ENCODE measurements around the gene SLC51A.

SLC51A gene

GRCh38 chr3:196217307-196218154, 1.2 kb downstream of the SLC51A start:
- DNase-seq: no peak

DNA sequence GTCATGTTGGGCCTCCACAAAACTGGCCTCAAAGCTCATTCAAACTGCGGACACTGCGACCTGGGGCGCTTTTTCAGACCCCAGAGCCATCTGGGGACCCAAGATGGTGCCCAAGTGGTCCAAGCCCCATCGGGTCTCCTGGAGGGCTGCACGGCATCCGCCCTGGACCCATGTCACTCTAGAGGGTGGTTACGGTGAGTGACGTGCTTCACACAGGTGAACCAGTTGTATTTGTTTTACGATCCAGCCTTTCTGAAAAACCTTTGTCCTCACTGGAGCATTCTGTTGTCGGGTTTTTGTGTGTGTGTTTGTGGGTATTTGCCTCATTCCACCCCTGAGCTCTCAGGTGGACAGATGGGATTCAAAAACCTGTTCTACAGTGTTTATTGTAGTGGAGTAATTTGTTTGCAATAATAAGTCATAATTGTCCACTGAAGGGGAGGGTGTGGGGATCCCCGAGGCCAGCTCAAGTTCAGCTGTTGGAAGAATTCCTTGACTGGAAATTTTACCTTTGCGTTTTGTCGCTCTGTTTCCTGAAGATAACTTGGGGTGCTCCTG, 1.9 kb downstream of the SLC51A start:
- DNase-seq: peak in 1 of 3 experiments; percentile 45

DNA sequence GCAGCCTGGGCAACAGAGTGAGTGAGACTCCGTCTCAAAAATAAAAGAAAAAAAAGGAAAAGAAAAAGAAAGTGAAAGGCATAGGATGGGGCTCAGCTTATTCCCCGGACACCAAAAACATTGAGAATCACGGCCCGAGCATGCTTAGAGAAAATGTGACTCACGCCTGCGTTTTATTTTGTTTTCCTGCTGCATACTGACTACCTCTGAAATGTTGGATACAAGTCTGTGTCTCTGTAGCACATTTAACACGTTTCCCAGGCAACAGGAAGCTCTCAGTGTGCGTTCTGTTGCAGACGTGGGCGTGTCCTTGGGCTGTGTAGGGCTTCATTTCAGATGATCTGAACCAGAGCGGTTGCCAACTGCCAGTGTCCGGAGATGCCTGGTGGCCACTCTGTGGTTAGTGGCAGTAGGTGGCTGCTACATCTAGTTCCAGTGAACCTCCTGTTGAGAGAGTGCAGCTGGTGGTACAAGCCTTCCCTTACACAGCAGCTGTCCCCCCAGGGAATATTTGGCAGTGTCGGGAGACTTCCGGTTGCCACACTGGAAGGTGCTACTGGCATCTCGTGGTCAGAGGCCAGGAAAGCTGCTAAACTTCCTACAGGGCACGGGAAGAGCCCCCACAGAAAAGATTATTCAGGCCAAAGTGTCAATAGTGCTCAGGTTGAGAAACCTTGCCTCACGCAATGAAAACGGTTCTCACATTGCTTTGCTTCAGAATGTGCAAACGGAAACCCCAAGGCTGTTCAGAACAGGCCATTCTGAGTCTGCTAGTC, 3.0 kb downstream of the SLC51A start:
- DNase-seq: peak; percentile 56 to 91 (median 77)

DNA sequence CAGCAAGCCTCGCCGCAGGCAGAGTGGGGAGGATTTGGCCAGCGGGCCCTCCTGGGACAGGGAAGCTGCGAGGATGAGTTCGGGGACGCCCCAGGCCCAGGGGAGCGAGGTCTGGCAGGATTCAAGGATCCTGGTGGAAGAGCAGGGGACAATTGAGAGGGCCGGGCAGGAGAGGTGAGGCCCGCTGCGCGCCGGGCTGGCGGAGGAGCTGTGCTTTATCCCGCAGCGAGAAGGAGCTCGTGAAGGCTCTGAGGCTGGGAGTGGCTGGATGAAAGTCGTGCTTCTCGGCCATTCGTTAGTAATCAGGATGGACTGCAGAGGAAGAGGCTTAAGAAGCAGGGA, 3.6 kb downstream of the SLC51A start:
- DNase-seq: no peak

GRCh38 chr3:196220587-196220986, 4.3 kb downstream of the SLC51A start:
- DNase-seq: no peak

GRCh38 chr3:196220991-196221390, 4.7 kb downstream of the SLC51A start:
- DNase-seq: no peak

GRCh38 chr3:196222876-196223595, 6.7 kb downstream of the SLC51A start:
- DNase-seq: peak in 2 of 3 experiments; percentile 25 to 71

GRCh38 chr3:196225086-196225485, 8.8 kb downstream of the SLC51A start:
- no peak for DNase-seq

- no peak for DNase-seq
These were observed 9.5 kb downstream of the SLC51A start for GRCh38 chr3:196225763-196226364.

DNA sequence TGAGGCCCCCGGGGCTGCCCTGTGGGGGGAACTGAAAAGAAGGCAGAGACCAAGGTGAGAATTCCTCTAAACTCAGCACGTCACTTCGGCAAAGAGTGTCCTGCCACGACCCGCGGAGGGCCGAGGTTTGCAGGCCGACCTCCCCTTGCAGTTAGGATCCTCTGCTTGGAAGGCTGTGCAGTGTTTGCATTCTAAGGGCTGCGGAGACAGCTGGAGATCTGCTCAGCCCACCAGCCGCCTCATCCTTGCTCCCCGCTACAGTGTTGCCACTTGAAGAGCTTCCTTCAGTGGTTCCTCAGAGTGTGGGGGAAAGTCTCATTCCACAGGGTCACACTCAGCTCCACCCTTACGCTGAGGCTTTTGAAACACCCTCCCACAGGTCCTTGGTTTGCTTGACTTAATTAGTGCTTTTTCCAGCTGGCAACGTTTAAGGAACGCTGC, 10.8 kb downstream of the SLC51A start:
- no peak for DNase-seq

DNA sequence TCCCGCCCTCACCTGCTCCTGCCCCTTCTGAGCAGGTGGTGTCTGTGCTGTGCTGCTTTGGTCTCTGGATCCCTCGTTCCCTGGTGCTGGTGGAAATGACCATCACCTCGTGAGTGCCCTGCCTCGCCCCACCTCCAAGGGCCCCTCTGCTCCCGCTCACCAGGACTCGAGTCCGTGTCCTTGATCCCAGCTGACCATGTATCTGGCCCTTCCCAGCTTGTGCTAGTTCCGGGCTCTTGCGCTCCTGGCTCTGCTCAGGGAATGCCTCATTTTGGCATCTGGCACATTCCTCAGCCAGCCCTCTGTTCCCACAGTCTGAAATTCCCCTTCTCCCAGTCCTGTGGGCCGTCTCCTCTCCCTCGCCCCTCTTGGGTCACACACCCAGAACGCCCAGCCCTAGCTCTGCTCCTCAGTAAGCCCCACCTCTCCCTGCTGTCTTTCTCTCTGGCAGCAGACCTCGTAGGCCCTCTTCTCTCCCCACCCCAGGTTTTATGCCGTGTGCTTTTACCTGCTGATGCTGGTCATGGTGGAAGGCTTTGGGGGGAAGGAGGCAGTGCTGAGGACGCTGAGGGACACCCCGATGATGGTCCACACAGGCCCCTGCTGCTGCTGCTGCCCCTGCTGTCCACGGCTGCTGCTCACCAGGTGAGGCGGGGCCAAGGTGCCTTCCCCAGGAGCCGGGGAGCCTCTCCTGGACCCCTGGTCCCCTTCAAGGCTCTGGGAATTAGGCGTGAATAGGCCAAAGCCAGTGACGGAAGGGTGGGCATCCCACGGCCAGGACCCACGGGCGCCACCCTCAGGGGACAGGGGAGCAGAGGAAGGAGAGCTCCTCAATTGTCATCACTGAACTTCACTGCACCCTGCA, 11.5 kb downstream of the SLC51A start:
- DNase-seq: no peak

GRCh38 chr3:196232154-196232881, 16.0 kb downstream of the SLC51A start:
- DNase-seq: no peak

GRCh38 chr3:196232882-196233251, 16.5 kb downstream of the SLC51A start:
- DNase-seq: no peak

- DNase-seq: no peak
These were observed 19.3 kb downstream of the SLC51A start for GRCh38 chr3:196235452-196236122.

DNA sequence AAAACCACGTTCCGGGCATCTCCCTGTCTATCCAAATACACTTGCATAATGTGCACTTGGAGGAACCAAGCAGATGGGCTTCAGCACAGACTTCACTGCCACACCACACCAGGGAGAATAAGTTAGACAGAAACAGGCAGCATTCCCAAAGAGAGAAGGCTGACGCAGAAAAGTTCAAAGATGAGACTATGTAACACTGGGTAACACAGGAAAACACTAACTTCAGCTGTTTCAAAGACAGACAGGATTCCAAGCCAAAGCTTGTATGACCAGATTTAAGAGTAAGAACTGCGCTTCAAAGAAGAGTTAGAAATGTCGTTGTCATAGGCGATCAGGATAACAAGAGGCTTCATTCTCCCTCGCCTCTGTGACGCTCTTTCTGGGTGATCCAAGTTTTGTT, 19.9 kb downstream of the SLC51A start:
- DNase-seq: no peak

DNA sequence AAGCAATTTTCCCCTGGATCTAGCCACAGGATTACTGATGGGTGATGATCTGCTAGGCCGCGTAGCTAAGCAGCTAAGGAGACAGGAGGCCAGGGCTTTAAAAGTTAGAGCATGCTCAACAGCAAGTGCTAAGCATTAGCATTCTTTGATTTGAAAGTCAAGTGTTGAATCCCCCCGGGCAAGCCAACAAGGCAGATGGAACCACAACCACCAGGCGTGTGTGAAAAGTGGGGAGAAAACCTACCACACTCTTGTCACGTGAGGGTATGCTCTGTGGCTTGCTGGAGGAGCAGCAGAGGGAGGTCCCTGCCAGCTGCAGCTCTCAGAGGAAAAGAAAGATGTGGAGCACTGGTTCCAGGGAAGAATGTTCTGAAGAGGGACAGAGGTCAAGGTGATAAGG, 20.9 kb downstream of the SLC51A start:
- DNase-seq: peak in 1 of 3 experiments; percentile 40

DNA sequence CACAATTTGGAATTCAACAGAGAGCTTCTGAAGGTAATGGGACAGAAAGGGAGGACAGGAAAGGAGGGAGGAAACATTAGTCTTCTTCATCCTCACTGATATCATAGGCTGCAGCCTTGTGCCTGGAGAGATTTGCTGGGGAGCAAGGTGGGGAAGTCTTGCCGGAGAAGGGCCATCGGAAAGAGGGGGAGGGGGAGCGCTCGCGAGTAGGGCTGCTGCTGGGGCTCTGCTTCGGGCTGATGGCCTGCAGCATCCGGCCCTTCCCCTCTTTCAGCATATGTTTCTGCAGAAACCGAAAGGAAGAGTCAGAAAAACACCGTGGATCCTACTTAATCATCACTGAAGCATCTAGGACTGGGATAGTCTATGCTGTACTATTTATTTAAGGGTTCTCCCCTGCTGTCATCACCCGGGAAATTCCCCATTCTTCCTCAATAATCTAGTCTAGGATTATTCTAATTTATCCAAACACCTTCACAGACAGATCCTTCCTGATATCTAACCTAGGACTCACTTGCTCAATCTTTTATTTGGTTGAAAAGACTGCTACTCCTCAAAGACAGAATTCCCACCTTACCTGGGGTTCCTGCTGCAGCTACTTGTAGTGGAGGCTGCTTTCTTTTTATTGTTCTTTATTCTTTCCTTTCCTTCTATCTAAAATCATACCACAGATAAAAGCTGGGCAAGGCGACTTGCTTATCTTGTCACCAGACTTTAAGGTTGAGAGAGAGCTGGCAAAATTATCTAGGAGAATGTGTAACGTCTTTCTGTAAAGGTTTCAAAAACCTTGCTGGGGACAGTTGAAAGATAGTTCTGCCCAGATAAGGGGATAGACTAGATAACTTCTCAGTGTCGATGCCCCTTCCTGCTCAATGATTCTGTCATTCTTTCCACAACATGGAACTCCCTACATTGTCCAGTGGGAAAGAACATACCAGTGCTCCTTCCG, 22.6 kb downstream of the SLC51A start:
- DNase-seq: no peak

GRCh38 chr3:196240424-196240823, 24.1 kb downstream of the SLC51A start:
- DNase-seq: no peak

- DNase-seq: no peak
These were observed 25.4 kb downstream of the SLC51A start for GRCh38 chr3:196241704-196242103.
